Prostate gland (tissue), 2 donors: Measurements from ENCODE around the gene PNMA6A. TPM values are rescaled to one million over a fixed set of nuclear protein-coding genes. Genes with fewer than 3 reads are reported as not detected.
"Not testable (repeated sequence)": the region's sequence is repeated elsewhere in the genome, so short reads cannot be mapped to it uniquely, and the experiment has no call there.

ENCODE experiments used
- DNase-seq: peaks from one replicate; pipeline ENCODE4 v3.0.0-alpha.2; 2019; ENCODE audit warnings: low spot score
- H3K27ac ChIP-seq, 2 donors: fragments of 200-600 bp; sonication (generic); 2 replicates each; pipeline ENCODE4 v1.5.1; 2017 to 2019
- H3K27me3 ChIP-seq: fragments of 200-600 bp; sonication (generic); replicated peaks from 2 replicates; pipeline ENCODE4 v1.5.1; 2019; ENCODE audit not compliant: insufficient read depth
- H3K36me3 ChIP-seq, 2 donors: fragments of 200-600 bp; sonication (generic); 1 replicate in 1 of 2; 2 replicates in 1 of 2; pipeline versions ENCODE4 v1.5.1 to v1.8.1; 2017 to 2019
- H3K4me1 ChIP-seq: fragments of 200-600 bp; sonication (generic); replicated peaks from 2 replicates; pipeline ENCODE4 v1.5.1; 2019
- H3K4me3 ChIP-seq, 2 donors: fragments of 200-600 bp; sonication (generic); 2 replicates each; pipeline ENCODE4 v1.5.1; 2017 to 2019
- H3K9me3 ChIP-seq: fragments of 200-600 bp; sonication (generic); 2 replicates; pipeline ENCODE4 v1.5.1; 2017
- WGBS: methylation state at CpG from one replicate; pipeline ENCODE4 v1.1.5; 2018; 5-methylcytosine and 5-hydroxymethylcytosine counted together
- intact Hi-C: fragments of 100-400 bp; cut with DNase I; formaldehyde crosslinking; loops from one replicate; pipeline ENCODE4 v1.14.2; 2022
- small RNA-seq, 2 donors: library from RNA; depleted of rRNA; stranded (forward); fragments of <200 nt; gene quantifications; one replicate each; pipeline ENCODE3, GENCODE V24; 2016
- total RNA-seq, 2 donors: library from RNA; depleted of rRNA; stranded (reverse); fragments of >200 nt; gene quantifications; one replicate each; pipeline ENCODE4 v1.1.0, GENCODE V29; 2016

The PNMA6A gene
- total RNA-seq, 2 donors from 2014 or later, result 0.14 to 5.1 TPM

- H3K27ac ChIP-seq, DNase-seq, H3K36me3 ChIP-seq, H3K9me3 ChIP-seq, intact Hi-C loops, H3K27me3 ChIP-seq, H3K4me3 ChIP-seq, H3K4me1 ChIP-seq: not testable (repeated sequence)
- WGBS, result no CpG with 5 or more reads among the region's 14 CpGs
Observed at GRCh38 chrX:153123468-153123867, 51.2 kb downstream of the PNMA6A start.

Small RNAs within 50 kb of the gene (small RNA-seq; reads per million reads assigned to genes)
- gene AC243428.1, result 0 reads per million in 2 donors

Other genes starting within 250 kb of the PNMA6A start
- 10 to 100 TPM; 33.6 to 39.8 TPM for gene CETN2, start 241.7 kb upstream of the PNMA6A start, total RNA-seq
- 10 to 100 TPM; 11.6 to 13.8 TPM for gene NSDHL, start 241.4 kb upstream of the PNMA6A start, total RNA-seq
- gene ZNF185, start 174.4 kb upstream of the PNMA6A start, total RNA-seq, result 10 to 100 TPM; 20.3 to 27.1 TPM
- gene PNMA5, start 78.3 kb upstream of the PNMA6A start, total RNA-seq, result 1 to 10 TPM in 1 of 2 donors, not detected in 1; 6.5 TPM
- gene PNMA3, start 16.0 kb upstream of the PNMA6A start, total RNA-seq, result 10 to 100 TPM in 1 of 2 donors, under 1 TPM in 1; 0.27 to 14.2 TPM
- gene MAGEA1, start 106.8 kb downstream of the PNMA6A start, total RNA-seq, result 1 to 10 TPM in 1 of 2 donors, not detected in 1; 5.4 TPM
- under 1 TPM in 1 of 2 donors, not detected in 1; 0.97 TPM for gene PNMA6F, start 249.3 kb downstream of the PNMA6A start, total RNA-seq